NT2/D1 (cell line): ENCODE results near the gene DHX57.

Source experiments
- SUZ12 ChIP-seq: IDR thresholded peaks from 2 replicates; pipeline ENCODE4 v1.6.1; 2011; ENCODE audit not compliant: insufficient read length, insufficient read depth; ENCODE audit errors: extremely low read depth
- YY1 ChIP-seq: IDR thresholded peaks from 2 replicates; pipeline ENCODE4 v1.6.1; 2011; ENCODE audit not compliant: insufficient read length, insufficient read depth
- ZNF274 ChIP-seq: IDR thresholded peaks from 2 replicates; pipeline ENCODE4 v1.6.1; 2011; ENCODE audit warnings: mild to moderate bottlenecking, low read depth, low read length

DNA sequence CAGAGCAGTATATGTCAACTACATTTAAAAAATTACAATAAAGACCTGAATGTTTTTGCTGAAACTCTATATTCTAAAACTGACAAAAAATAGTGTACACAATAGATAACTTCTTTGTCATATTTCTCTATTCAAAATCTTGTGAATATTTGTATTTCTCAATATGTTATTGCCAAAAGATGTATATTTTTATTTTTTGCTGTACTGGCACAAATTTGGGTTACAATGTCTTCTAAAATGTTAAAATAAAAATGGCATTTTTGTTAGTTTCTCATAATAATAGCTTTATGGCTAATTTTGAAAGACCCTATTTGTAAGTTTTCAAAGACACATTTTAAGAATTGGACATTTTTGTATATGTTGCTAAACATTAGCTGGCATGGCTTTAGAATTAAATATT is 13.3 kb upstream of the DHX57 start:
- TF ChIP-seq YY1 (no peak), ZNF274 (no peak), SUZ12 (no peak)
